PC-9 (cell line): ENCODE data around the gene ANKRD1. TPM values are rescaled to one million over a fixed set of nuclear protein-coding genes. Genes with fewer than 3 reads are reported as not detected.

ENCODE experiments used
- BruUV-seq: library from RNA; stranded (reverse); fragments of 400-500 nt; replicated peaks from 2 replicates; lab custom pipeline; 2021; lab: Mats Ljungman, UMichigan
- CTCF ChIA-PET: fragments of 300-600 bp; sonication (Branson Sonifier 250); formaldehyde crosslinking; loops from one replicate; lab custom pipeline; 2022; ENCODE audit warnings: antibody characterized with exemption; lab: Charles Lee
- POLR2A ChIA-PET: fragments of 300-600 bp; sonication (Branson Sonifier 250); formaldehyde crosslinking; loops from one replicate; lab custom pipeline; 2022; ENCODE audit warnings: antibody characterized with exemption; ENCODE audit not compliant: unreplicated experiment; lab: Charles Lee
- DNase-seq, 2 experiments: peaks; one replicate each; pipeline versions ENCODE4 v3.0.0 to v3.0.0-alpha.2; 2015 to 2022; ENCODE audit warnings: mixed read lengths in 1 of 2
- H2AFZ ChIP-seq: fragments of 200-600 bp; sonication (generic); 2 replicates; pipeline ENCODE4 v1.8.1; 2017; ENCODE audit warnings: antibody characterized with exemption
- H3F3A ChIP-seq: fragments of 200-600 bp; sonication (generic); 2 replicates; pipeline ENCODE4 v1.8.1; 2017; ENCODE audit warnings: antibody characterized with exemption, mild to moderate bottlenecking, low read depth; ENCODE audit not compliant: insufficient read depth
- H3K27ac ChIP-seq: fragments of 200-600 bp; sonication (generic); 2 replicates; pipeline ENCODE4 v1.6.1; 2016; ENCODE audit warnings: mixed run types
- H3K27me3 ChIP-seq: fragments of 200-600 bp; sonication (generic); 2 replicates; pipeline ENCODE4 v1.6.1; 2016; ENCODE audit warnings: low read depth, mixed run types; ENCODE audit not compliant: insufficient read depth
- H3K36me3 ChIP-seq: fragments of 200-600 bp; sonication (generic); 2 replicates; pipeline ENCODE4 v1.6.1; 2016; ENCODE audit warnings: low read depth, mixed run types
- H3K4me1 ChIP-seq: fragments of 200-600 bp; sonication (generic); replicated peaks from 2 replicates; pipeline ENCODE4 v1.6.1; 2016; ENCODE audit warnings: mixed run types; ENCODE audit not compliant: insufficient read depth
- H3K4me2 ChIP-seq: fragments of 200-600 bp; sonication (generic); 2 replicates; pipeline ENCODE4 v1.6.1; 2017; ENCODE audit warnings: mixed run types
- H3K4me3 ChIP-seq: fragments of 200-600 bp; sonication (generic); 2 replicates; pipeline ENCODE4 v1.6.1; 2016; ENCODE audit warnings: mixed run types
- H3K79me2 ChIP-seq: fragments of 200-600 bp; sonication (generic); 2 replicates; pipeline ENCODE4 v1.6.1; 2017; ENCODE audit warnings: low read depth, mixed run types
- H3K9me2 ChIP-seq: fragments of 200-600 bp; sonication (generic); 2 replicates; pipeline ENCODE4 v1.8.1; 2017; ENCODE audit warnings: mild to moderate bottlenecking; ENCODE audit not compliant: insufficient read depth
- H3K9me3 ChIP-seq: fragments of 200-600 bp; sonication (generic); 2 replicates; pipeline ENCODE4 v1.8.1; 2016; ENCODE audit warnings: low read depth; ENCODE audit not compliant: insufficient read depth
- H4K20me1 ChIP-seq: fragments of 200-600 bp; sonication (generic); 2 replicates; pipeline ENCODE4 v1.8.1; 2017; ENCODE audit not compliant: insufficient read depth
- EZH2 ChIP-seq: fragments of 200-600 bp; sonication (generic); IDR thresholded peaks from 2 replicates; pipeline ENCODE4 v1.8.0; 2017; ENCODE audit warnings: antibody characterized with exemption, low read depth
- intact Hi-C: fragments of 100-400 bp; cut with micrococcal nuclease; formaldehyde crosslinking; loops from one replicate; pipeline ENCODE4 v1.10.0; 2022; ENCODE audit not compliant: unreplicated experiment
- total RNA-seq: library from RNA; stranded (reverse); gene quantifications from 2 replicates; pipeline ENCODE4 v1.2.3, GENCODE V29; 2021
- TF ChIP-seq, protein P1 (sequence below): fragments of 200-600 bp; sonication (generic); conservative IDR thresholded peaks from 2 replicates; pipeline ENCODE4 v1.6.1; 2017; ENCODE audit warnings: mixed run types, antibody characterized with exemption, mild to moderate bottlenecking, moderate library complexity

The ANKRD1 gene
- total RNA-seq, 1 experiment from 2014 or later = 6.7 TPM

DNA sequence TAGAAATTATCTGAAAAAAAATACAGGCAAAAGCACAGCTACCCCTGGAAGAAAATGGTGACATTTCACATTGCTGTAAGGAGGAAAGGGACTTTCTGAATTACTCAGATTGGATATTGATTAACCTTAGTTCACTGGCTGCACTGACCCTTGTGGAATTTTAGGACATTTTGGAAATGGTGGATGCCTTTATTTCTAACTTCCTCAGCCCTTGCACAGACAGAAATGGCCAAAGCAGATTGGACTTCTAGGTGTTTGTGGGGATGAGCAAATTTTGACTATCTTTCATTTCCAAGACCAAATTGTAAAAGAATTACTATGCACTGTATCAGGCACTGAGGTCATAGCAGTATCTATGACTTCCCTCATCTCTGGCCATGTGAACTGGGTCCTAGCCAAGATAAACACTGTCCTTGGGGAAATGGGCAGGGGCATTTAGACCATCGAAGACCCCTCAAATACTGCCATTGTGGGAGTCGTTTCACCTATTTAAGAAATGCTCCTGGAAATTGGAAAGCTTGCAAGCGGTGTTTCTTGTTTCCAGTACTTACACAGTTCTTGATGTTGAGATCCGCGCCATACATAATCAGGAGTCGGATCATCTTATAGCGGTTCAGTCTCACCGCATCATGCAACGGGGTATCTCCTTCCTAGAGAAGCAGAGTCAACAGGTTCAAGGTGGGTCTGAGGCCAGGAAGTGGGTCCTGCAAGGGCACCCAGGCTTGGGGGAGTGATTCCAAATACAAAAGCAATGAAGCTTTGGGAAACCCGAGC, 5.7 kb downstream of the ANKRD1 start:
- intact Hi-C loops = no loop called here
- no peak overlapping the region for H3K4me3 ChIP-seq
- CTCF ChIA-PET = no interaction called here

GRCh38 chr10:90913774-90914420, 7.0 kb downstream of the ANKRD1 start:
- no peaks in the 10 kb centered on the region; the same call in 1 of the 2 replicates for H3K9me3 ChIP-seq
- no peak for TF ChIP-seq EZH2
- TF ChIP-seq, protein P1, sequence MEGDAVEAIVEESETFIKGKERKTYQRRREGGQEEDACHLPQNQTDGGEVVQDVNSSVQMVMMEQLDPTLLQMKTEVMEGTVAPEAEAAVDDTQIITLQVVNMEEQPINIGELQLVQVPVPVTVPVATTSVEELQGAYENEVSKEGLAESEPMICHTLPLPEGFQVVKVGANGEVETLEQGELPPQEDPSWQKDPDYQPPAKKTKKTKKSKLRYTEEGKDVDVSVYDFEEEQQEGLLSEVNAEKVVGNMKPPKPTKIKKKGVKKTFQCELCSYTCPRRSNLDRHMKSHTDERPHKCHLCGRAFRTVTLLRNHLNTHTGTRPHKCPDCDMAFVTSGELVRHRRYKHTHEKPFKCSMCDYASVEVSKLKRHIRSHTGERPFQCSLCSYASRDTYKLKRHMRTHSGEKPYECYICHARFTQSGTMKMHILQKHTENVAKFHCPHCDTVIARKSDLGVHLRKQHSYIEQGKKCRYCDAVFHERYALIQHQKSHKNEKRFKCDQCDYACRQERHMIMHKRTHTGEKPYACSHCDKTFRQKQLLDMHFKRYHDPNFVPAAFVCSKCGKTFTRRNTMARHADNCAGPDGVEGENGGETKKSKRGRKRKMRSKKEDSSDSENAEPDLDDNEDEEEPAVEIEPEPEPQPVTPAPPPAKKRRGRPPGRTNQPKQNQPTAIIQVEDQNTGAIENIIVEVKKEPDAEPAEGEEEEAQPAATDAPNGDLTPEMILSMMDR = no peak
- ChIA-PET POLR2A (no interaction called here), CTCF (interaction anchor here (0.6 to 0.7 kb wide), 2 partner anchors 766 to 844 kb away, joined by 3 to 4 read pairs; no protein-coding TSS in a partner anchor)
- no peak overlapping the region for H3K27ac ChIP-seq
- H3K36me3 ChIP-seq = peaks cover 9% of the 10 kb centered on the region; the same call in 1 of the 2 replicates
- no peak overlapping the region for H3K4me2 ChIP-seq
- DNase-seq = no peak
- H2AFZ ChIP-seq = no peak overlapping the region
- H3K79me2 ChIP-seq = no peaks in the 10 kb centered on the region
- intact Hi-C loops = loop anchor here (2.0 kb wide), 1 partner anchor 251 kb away; no protein-coding TSS in a partner anchor
- H3K27me3 ChIP-seq = no peaks in the 10 kb centered on the region
- no TSS peak for BruUV-seq
- no peaks in the 10 kb centered on the region for H4K20me1 ChIP-seq
- H3F3A ChIP-seq = no peaks in the 10 kb centered on the region
- no peaks in the 10 kb centered on the region for H3K9me2 ChIP-seq
- H3K4me3 ChIP-seq = no peak overlapping the region
- no peaks in the 10 kb centered on the region for H3K4me1 ChIP-seq

More for the DNA sequence above, 5.7 kb downstream of the ANKRD1 start:
- peaks cover 9% of the 10 kb centered on the region; the same call in 1 of the 2 replicates for H3K36me3 ChIP-seq
- POLR2A ChIA-PET = interaction anchor here (0.5 kb wide), 1 partner anchor 381 kb away, joined by 8 read pairs; no protein-coding TSS in a partner anchor
- no peaks in the 10 kb centered on the region for H4K20me1 ChIP-seq
- peaks cover under 1% of the 10 kb centered on the region; the same call in 1 of the 2 replicates for H3K79me2 ChIP-seq
- H3K9me2 ChIP-seq = no peaks in the 10 kb centered on the region
- H3K9me3 ChIP-seq = no peaks in the 10 kb centered on the region; the same call in 1 of the 2 replicates
- TF ChIP-seq EZH2 = no peak
- TF ChIP-seq, protein P1 = no peak
- no peak overlapping the region for H3K4me2 ChIP-seq
- no peaks in the 10 kb centered on the region for H3K27me3 ChIP-seq
- DNase-seq = no peak
- H3K4me1 ChIP-seq = peaks cover 12% of the 10 kb centered on the region
- no peak overlapping the region for H3K27ac ChIP-seq
- no peaks in the 10 kb centered on the region for H3F3A ChIP-seq
- no TSS peak for BruUV-seq
- no peak overlapping the region for H2AFZ ChIP-seq

GRCh38 chr10:90912854-90913479, 7.9 kb downstream of the ANKRD1 start:
- no peaks in the 10 kb centered on the region for H3K27me3 ChIP-seq
- ChIA-PET CTCF (interaction anchor here (0.6 to 0.7 kb wide), 2 partner anchors 767 to 845 kb away, joined by 3 to 4 read pairs; no protein-coding TSS in a partner anchor), POLR2A (no interaction called here)
- H4K20me1 ChIP-seq = no peaks in the 10 kb centered on the region
- no peak overlapping the region for H3K27ac ChIP-seq
- no peaks in the 10 kb centered on the region for H3K9me2 ChIP-seq
- no peak overlapping the region for H2AFZ ChIP-seq
- intact Hi-C loops = loop anchor here (2.0 kb wide), 1 partner anchor 252 kb away; no protein-coding TSS in a partner anchor
- H3K36me3 ChIP-seq = peaks cover 5% of the 10 kb centered on the region; the same call in 1 of the 2 replicates
- no peak overlapping the region for H3K4me3 ChIP-seq
- H3K79me2 ChIP-seq = no peaks in the 10 kb centered on the region
- no peak overlapping the region for H3K4me2 ChIP-seq
- no peaks in the 10 kb centered on the region; the same call in 1 of the 2 replicates for H3K9me3 ChIP-seq
- DNase-seq = no peak
- no TSS peak for BruUV-seq
- no peaks in the 10 kb centered on the region for H3F3A ChIP-seq
- TF ChIP-seq EZH2 = no peak
- TF ChIP-seq, protein P1 = no peak
- no peaks in the 10 kb centered on the region for H3K4me1 ChIP-seq
